ENCODE data around the gene DSCAM.
A peak's percentile ranks its signal among the peaks of the same experiment; 100 is the strongest.
"Not testable (repeated sequence)": the region's sequence is repeated elsewhere in the genome, so short reads cannot be mapped to it uniquely, and the experiment has no call there.

DSCAM gene, protein sequence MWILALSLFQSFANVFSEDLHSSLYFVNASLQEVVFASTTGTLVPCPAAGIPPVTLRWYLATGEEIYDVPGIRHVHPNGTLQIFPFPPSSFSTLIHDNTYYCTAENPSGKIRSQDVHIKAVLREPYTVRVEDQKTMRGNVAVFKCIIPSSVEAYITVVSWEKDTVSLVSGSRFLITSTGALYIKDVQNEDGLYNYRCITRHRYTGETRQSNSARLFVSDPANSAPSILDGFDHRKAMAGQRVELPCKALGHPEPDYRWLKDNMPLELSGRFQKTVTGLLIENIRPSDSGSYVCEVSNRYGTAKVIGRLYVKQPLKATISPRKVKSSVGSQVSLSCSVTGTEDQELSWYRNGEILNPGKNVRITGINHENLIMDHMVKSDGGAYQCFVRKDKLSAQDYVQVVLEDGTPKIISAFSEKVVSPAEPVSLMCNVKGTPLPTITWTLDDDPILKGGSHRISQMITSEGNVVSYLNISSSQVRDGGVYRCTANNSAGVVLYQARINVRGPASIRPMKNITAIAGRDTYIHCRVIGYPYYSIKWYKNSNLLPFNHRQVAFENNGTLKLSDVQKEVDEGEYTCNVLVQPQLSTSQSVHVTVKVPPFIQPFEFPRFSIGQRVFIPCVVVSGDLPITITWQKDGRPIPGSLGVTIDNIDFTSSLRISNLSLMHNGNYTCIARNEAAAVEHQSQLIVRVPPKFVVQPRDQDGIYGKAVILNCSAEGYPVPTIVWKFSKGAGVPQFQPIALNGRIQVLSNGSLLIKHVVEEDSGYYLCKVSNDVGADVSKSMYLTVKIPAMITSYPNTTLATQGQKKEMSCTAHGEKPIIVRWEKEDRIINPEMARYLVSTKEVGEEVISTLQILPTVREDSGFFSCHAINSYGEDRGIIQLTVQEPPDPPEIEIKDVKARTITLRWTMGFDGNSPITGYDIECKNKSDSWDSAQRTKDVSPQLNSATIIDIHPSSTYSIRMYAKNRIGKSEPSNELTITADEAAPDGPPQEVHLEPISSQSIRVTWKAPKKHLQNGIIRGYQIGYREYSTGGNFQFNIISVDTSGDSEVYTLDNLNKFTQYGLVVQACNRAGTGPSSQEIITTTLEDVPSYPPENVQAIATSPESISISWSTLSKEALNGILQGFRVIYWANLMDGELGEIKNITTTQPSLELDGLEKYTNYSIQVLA (N-terminal part only)

DNA sequence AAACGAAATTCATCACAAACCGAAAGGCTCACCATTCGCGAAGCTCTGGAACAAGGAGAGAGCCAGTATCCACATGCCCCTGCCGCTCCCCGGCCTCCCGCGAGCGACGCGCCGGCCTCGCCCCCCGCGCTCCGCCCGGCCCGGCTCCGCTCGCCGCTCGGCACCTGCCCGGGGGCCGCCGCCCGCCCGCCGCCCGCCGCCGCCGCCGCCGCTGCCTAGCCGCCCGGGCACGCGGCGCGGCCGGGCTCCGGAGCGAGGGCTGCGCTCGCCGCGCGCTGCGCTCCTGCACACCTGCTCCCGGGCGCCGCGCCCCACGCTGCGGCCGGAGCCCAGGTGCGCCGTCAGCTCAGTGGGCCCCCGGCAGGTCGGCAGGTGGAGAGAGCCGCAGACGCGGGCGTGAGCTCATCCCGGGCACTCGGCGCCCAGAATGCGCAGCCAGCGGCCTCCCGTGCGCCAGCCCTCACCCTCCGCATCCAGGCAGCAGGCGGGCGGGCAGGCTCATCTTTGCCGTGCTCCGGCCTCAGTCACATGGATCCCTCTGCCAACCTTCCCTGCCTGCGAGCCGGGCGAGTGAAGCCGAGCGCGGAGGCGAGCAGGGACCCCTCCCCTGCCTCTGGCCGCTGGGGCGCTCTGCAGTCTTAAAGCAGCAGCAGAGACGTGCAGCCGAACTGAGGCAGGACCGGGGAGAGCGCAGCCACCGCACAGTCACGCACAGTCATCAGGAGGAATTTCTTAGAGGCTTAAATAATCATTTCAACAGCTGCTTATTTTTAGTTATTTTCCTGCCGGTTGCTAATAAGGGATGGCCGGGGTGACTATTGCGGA lies at the start of gene DSCAM:
DSCAM (minus strand) TSS at position 572 of the 825 bp plus-strand sequence; CDS start at position 75, 497 bp downstream.
- DNase-seq: no peak

DNA sequence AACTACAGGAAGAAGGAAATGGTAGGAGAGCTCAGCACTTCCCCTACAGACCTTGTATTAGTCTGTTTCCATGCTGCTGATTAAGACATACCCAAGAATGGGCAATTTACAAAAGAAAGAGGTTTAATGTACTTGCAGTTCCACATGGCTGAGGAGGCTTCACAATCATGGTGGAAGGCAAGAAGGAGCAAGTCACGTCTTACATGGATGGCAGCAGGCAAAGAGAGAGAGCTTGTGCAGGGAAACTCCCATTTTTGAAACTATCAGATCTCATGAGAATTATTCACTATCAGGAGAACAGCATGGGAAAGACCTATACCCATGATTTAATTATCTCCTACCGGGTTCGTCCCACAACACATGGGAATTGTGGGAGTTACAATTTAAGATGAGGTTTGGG lies 48.7 kb upstream of the DSCAM start:
- DNase-seq: not testable (repeated sequence)

DNA sequence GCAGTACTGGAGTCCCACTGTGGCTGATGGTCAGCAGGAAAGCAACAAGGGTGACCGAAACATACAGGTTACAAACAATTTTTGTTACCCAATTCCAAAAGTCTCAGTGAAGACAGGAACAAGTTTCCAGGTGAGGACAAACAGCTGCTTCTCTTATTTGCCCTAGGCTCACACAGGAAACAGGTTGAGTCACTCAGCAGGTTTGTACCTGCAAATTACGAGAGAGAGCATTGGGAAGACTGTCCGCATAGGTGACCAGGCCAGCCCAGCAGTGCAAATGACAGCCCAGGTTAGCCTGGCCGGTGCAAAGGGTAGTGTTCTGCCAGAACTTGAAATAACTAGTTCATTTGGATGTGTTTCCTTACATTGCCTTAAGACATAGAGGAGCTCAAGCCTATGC lies 40.0 kb upstream of the DSCAM start:
- DNase-seq: no peak

DNA sequence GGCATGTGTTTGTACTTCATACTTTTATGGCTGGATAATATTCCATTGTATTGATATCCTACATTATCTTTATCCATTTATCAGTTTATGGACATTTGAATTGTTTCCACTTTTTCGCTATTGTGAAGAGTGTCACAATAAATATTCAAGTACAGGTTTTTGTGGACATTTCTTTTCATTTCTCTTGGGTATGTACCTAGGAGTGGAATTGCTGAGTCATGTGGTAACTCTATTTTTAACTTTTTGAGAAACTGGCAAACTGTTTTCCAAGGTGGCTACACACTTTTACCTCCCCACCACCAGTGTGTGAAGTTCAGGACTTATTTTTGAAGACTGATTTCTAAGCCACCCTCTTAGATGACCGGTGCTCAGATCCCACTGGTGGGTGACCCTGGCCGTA lies 39.0 kb upstream of the DSCAM start:
- no peak for DNase-seq

DNA sequence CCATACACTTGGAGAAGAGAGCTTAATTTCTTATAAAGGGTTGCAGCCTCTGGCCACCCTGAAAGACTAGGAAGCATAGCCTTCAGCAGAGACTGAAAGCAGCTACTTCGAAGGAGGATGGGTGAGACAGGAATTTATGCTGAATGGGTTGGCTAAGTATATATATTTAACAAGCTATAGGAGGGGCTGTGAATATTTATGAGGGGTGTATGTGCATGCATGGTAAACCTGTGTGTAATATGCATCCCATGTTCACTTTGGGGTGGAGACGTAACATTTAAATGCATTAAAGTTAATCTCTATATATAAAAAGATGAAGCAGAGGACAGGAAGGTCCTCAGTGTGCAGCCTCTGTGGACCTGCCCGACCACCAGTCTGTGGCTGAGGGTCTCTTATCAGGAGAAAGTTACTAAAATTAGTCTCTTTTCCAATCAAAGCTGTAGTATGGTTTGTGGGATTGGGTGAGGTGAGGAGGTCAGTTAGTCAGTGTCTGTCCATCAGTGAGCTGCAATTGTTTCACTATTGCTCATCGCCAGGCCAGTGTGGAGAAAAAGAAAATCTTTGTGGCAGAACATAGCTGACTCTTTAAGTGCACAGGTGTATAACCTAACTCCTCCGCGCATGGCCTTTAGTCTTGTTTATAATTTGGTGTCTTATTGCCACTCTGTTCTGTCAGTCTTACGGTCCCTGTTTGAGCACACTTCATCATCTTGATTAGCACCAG lies 35.4 kb upstream of the DSCAM start:
- DNase-seq: no peak

DNA sequence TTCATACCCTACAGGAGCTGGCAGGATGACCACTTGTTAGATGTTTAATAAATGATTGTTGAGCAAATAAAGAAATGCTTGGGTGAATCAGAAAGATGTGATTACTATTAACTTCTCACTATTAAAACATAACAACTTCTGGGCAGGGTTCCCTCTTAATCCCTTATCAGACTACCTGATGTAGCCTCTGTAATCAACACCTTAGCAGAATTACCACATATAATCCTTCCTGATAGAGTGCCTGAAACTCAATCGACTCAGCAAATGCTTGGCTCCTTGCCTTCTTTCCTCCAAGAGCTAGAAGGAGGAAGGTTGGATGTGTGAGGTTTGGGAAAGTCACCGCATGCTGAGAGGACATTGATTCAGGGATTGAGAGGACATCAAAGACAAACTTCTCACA lies 34.8 kb upstream of the DSCAM start:
- DNase-seq: no peak

DNA sequence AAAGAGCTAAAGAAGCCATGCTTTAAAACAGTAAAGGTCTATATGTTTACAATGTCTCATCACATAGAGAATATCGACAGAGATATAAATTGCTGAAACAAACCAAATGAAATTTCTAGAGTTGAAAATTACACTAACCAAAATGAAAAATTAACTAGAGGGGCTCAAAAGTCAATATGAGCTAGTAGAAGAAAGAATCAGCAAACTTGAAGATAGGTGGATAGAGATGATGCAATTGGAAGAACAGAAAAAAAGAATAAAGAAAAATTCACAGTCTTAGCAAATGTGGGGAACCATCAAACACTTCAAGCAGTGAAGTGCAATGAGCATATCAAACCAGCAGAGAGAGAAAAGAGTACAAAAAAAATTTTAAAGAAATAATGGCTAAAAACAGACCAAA lies 24.1 kb upstream of the DSCAM start:
- no peak for DNase-seq

DNA sequence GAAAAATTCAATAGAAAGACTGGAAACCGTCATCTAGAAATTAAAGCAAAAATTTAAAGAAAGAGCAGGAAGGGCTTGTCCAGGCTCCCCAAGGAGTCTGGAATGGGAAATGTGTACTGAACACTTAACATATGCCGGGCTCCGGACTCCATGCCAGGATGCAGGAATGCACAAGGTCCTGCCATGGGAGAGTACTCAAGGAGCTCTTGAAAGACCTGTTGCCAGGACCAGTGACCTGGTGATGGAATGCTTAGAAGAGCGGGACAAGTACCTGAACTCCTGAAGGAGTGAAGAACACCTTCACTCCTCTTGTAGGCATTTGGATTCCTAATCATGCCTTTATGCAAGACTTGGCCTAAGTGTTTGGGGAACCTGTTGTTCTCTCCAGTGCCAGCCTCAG lies 16.9 kb upstream of the DSCAM start:
- DNase-seq: no peak

DNA sequence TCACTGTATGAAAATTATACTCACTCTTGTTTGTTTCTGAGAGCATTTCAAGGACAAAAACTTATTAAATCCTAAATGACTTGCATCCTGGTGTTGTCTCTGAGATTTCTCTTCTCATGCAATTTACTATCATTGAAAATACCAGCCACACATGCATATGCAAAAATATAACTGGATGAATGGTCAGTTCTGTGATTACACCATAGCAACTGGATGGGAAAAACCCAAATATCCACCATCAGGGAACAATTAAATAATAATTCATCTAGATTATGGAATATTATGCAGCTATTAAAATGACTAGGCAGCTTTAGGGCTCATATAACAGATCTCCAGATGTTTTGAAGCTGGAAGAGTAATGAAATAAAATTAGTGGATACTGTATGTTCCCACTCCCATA lies 11.6 kb upstream of the DSCAM start:
- DNase-seq: no peak

DNA sequence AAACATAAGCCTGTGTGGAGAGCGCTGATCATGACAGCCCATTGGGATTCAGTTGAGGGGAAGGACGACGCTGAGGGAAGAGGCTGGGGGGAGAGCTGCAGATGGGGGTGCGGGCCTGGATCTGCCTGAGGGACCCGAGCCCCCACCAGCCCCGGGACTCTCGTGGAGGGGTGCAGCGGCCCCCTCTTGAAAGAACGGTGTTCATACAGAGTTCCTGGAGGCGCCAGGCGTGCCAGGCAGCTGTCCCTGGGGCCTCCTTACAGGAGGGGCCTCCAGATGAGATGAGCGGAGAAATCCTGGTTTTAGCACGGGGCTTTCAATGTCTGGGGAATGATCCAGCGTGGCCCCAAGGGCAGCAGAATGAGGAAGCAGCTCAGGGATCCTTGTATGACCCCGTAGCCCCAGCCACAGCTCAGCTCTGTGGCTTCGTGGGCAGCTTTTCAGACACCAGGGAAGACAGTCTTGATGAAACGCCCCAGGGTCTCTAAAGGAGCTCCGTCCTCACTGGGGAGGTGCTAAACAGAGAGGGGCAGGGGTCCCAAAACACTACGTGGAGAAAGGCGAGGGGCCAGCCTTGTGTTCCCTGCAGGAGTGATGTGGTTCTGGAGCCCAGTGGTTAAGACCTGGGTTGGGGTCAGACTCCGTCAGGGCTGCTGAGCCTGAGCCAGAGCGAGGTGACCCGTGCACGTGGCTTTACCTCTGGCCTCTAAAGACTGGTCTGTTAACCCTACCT lies 7.2 kb upstream of the DSCAM start:
- DNase-seq: no peak

DNA sequence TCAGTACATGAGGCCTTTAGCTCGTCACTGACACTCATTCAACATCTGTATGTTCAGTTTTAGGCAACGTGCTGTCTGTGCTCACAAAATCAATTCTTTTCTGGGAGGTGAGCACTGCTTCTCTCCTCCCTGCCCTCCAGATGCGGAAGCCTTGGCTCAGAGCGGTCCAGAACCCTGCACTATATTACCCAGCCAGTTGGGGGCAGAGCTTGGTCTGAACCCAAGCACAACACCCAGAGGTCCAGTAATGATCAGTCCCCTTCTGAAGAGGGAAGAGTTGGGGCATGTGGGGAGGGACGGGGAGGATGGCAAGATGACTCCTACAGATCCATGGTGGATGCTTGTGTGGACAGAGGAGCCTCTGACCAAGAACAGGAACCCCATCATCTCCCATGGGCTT lies 5.6 kb upstream of the DSCAM start:
- DNase-seq: no peak

DNA sequence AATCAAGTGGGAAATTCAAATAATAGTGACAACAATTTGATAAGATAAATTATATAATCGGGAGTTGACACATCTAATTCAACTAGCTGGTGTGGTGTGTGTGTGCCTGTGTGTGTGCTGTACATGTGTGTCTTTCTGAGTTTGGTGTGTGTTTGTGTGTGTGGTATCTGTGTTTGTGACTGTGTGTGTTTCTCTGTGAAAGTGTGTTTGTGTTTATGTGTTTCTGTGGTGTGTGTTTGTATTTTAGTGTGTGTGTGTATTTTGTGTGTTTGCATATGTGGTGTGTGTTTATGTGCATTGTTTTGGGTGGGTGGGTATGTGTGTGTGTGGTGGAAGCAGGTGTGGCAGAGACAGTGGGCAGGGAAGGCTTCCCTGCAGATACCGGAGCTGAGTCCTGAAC lies 4.8 kb upstream of the DSCAM start:
- DNase-seq: no peak

DNA sequence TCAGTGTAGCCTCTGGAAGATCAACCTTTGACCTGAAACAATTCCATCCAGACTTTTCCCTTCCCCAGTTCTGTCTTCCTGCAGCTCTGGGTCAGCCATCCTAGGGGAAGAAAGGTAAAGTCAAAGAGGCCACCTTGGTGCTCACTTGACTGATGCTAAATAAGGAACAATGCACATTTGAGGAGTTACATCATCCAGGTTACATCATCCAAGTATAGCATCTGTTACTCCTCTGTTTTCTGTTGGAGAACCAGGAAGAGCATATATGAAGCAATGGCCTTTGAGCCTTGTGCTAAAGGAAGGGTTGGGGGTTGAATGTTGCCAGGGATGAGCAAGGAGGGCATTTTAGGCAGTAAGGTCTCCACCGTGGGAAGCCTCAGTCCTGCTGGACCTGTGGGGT lies 3.1 kb upstream of the DSCAM start:
- DNase-seq: no peak

DNA sequence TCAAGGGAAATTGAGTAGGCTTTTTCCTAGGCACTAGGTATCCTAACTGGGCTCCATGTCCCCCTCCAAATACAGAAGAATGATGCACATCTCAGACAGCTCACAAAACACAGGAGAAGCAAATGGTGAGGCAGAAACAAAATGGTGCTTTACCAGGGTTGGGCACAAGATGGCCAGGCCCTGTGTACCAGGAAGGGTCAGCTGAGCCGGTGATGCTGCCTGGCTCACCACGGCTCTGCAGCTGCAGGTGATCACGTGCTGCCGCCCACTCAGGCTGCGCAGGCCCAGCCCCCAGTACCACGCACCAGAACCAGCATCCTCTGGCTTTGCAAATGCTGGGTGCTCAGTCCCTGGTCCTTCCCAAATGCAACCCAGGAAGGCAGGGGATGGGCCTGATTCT lies 993 bp upstream of the DSCAM start:
- no peak for DNase-seq

DNA sequence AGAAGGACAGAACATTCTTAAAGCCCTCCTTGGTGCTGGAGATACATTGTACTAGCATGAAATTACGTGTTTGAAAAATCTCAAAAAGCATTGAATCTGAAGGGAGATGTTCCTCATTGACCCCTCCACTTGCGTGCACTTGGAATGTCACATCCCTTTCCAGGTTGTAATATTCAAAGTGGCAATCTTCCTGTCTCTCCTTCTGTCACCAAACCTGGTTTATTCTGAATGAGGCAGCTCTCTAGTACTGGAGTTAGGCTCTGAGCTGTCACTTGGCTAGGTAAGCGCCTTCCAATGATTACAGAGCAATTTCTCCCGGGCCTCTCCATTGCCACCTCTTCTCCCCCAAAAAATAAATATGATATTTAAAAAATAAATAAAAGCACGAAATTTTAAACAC lies 855 bp downstream of the DSCAM start:
- peak; percentile 18 for DNase-seq

DNA sequence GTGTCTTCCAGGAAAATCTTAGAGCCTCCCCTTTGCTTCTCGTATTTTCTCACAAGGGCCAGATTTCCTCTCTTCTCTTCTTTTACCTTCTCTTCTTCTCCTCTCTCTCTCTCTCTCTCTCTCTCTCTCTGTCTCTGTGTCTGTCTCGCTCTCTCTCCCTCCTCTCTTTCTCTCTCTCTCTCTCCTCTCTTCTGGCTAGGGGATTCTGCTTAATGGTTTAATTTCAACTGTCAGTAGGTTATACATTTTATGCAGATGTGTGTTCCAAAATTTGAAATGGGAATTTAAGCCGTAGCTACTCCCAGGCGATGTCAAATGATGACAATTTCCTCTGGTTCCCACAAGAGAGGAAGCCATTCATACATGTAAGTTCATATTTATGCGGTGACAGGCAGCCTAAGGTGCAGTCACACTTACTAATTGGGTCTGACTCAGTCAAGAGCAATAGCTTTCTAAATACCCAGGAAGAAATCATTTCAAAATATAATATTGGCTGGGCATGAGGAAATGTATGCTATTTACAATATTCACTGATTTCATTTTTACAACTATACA lies 1.4 kb downstream of the DSCAM start:
- DNase-seq: no peak

DNA sequence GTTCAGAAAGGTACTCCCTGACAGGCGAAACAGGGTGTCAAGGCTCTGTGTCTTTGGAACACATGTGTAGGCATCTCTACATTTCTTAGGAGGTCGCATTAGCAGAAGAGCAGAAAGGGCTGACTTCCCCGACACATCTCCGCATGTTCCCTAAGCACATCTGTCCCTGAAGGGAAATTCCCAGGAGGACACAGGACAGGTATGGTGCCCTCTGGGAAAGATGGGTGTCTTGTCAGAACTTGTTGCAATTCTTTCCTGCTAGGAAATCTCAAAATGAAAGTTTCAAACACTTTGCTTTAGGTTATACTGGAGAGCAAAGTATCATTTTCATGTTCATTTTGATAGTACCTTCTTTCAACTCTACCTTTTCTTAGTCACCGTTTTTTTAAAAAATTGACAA lies 2.0 kb downstream of the DSCAM start:
- DNase-seq: no peak

DNA sequence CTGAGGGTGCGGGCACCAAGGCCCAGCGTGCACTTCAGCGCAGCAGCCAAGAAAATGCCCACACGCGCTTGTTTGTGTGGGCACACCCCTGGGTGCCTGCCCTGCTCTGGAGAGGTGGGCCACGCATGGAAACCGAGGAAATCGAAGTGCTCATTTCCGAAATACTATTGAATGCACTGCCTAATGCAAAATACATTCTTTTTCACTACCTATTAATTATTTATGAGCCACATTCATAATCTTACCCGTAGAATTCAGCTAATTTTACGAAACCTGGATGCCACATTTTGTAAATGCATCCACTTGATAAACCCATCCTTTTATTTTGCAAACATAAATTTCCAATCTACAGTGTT lies 4.8 kb downstream of the DSCAM start:
- DNase-seq: no peak

DNA sequence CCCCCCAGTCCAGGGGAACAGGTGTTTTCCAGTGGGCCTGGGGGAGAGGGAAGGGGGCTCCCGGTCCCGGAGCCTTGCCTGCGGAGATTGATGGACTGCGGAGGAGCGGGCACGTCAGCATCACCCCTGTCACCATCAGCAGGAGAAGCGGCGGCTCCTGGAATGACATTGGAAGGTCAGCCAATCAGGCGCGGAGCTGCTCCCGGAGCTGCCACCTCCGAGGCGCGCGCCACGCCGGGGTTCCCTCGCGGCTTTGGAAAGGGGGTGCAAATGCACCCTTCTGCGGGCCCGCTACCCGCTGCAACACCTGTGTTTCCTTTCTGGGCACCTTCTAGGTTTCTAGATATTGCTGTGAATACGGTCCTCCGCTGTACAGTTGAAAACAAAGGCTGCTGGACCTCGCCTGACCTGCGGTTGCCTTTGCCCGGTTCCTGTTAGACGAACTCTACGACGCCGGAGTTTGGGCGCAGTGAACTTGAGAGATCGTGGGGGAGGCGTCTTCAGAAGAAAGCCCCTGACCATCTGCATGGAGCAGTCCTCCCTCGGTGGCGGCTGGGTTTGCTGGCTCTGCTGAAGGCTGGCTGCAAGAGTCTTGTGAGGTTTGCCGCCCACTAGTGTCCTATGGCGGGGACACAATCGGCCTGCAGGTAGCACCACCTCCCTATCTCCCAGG lies 5.3 kb downstream of the DSCAM start:
- DNase-seq: peak; percentile 59

DNA sequence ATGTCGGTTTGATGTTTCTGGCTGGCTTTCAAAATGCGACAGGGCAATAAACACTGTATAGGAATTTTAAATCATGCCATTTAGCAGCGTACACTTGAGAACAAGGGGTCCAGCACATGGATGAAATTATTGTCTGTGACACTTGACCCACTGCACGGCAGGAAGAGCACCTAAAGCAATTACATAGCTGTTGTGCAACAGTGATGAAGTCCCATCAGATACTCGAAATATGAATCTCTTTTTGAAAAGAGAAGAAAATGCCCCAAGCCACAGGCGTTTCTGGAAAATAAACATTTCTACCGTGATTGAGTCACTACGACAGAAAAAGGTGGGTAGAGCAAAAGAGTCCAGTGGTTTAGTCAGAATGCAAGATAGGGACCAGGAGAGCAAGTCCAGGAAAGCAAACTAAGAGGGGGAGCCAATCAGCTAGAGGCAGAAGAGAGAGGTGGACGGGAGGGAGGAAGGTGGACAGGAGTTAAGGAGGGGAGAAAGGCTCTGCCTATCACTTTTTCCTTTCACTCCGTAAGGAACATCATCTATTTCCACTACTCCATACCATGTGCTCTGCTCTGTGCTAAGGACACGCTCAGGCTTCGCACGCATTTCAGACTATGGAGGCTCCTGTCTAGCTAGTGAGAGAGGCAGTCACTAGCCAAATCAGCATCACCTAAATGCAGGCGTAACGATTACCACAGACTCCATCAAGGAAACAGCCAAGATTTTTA lies 6.4 kb downstream of the DSCAM start:
- no peak for DNase-seq
